ENCODE measurements around the gene EIF4E3. TPM values are rescaled to one million over a fixed set of nuclear protein-coding genes. Genes with fewer than 3 reads are reported as not detected.

EIF4E3 gene
- total RNA-seq, 3 donors from 2014 or later (not counting 1 experiment from before 2014, with no cell fraction given) = 44.9 to 52.2 (median 46.7) TPM

DNA sequence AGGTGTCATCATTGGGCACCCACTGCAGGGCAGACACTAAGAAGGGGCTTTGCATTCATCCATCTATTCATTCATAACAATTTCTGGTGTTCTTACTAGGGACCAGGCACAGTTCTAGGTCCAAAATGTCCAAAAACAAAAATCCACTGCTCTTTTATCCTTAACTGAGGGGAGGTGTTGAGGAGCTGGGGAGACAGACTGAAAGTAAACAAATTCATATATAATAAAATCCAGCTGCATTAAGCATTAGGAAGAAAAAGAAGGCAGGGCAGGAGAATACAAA is 1.1 kb downstream of the EIF4E3 start:
- TF ChIP-seq, protein P1, sequence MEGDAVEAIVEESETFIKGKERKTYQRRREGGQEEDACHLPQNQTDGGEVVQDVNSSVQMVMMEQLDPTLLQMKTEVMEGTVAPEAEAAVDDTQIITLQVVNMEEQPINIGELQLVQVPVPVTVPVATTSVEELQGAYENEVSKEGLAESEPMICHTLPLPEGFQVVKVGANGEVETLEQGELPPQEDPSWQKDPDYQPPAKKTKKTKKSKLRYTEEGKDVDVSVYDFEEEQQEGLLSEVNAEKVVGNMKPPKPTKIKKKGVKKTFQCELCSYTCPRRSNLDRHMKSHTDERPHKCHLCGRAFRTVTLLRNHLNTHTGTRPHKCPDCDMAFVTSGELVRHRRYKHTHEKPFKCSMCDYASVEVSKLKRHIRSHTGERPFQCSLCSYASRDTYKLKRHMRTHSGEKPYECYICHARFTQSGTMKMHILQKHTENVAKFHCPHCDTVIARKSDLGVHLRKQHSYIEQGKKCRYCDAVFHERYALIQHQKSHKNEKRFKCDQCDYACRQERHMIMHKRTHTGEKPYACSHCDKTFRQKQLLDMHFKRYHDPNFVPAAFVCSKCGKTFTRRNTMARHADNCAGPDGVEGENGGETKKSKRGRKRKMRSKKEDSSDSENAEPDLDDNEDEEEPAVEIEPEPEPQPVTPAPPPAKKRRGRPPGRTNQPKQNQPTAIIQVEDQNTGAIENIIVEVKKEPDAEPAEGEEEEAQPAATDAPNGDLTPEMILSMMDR (IDR thresholded peaks at IDR 0.05) = no peak
- Histone ChIP-seq H3K27ac (ENCODE audit: low read length) (peak overlapping the region; percentile 71), H3K4me1 (ENCODE audit: control insufficient read depth, insufficient read depth, low read length) (peaks cover 39% of the 10 kb centered on the region), H3K27me3 (ENCODE audit: control insufficient read depth, insufficient read depth, low read length) (no peaks in the 10 kb centered on the region), H3K4me3 (ENCODE audit: low read length) (peak overlapping the region; percentile 78), H3K9me3 (ENCODE audit: control insufficient read depth, insufficient read depth, low read length) (no peaks in the 10 kb centered on the region), H3K36me3 (ENCODE audit: control insufficient read depth, insufficient read depth, low read length) (no peaks in the 10 kb centered on the region)
- DNase-seq (no peak), ATAC-seq (no peak)
- H3K9me3 Mint-ChIP-seq = no peaks in the 10 kb centered on the region
- peaks cover 8% of the 10 kb centered on the region for H3K36me3 Mint-ChIP-seq
- H3K27me3 Mint-ChIP-seq (ENCODE audit: low read depth in 2 of 2) = no peaks in the 10 kb centered on the region
- intact Hi-C loops (cut with micrococcal nuclease) = loop anchor here (10.0 kb wide), 2 partner anchors 381 to 721 kb away; partner anchors contain the start of gene RYBP
- peak overlapping the region; percentile 100 for H3K4me3 Mint-ChIP-seq
- peak overlapping the region; percentile 95 to 97 for H3K27ac Mint-ChIP-seq
- H3K4me1 Mint-ChIP-seq = peaks cover 62 to 64% of the 10 kb centered on the region in 2 donors

DNA sequence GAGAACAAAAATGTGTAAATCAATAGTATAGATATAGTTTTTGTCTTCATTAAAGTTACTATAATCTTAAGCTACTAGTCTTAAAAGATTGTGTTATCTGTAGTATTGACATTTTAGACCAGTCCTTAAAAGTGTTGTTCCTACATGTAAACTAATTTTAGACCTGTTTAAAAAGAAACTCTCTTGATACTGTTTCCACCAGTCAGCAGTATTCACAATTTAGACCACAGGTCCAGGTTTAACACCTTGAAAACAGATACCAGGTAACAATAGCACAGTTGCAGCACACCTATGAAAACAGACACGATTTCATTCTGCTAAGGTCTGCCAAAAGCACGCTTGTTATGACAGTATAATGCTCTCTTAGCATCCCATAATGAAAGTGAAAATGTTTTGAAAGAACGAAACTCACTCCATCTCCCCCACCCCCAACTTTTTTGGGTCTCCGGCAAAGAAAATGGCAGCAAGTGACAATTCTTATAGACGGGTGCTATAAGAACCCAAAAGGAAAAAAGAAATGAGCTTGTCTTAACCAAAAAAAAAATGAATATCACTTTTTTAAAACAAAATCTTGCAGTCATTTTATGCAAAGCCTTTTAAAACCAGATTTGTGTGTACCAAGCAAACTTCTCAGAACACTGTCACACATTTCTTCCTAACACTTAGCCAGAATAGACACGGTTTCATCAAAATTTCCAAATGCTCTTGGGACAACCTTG is 1.6 kb downstream of the EIF4E3 start:
- Histone ChIP-seq H3K9me3 (ENCODE audit: control insufficient read depth, insufficient read depth, low read length) (no peaks in the 10 kb centered on the region), H3K4me1 (ENCODE audit: control insufficient read depth, insufficient read depth, low read length) (peaks cover 40% of the 10 kb centered on the region), H3K27ac (ENCODE audit: low read length) (peak overlapping the region; percentile 71), H3K4me3 (ENCODE audit: low read length) (peak overlapping the region; percentile 78), H3K27me3 (ENCODE audit: control insufficient read depth, insufficient read depth, low read length) (no peaks in the 10 kb centered on the region), H3K36me3 (ENCODE audit: control insufficient read depth, insufficient read depth, low read length) (no peaks in the 10 kb centered on the region)
- 0% methylated on average over 5 of the region's 6 CpGs for WGBS (ENCODE audit: insufficient coverage)
- TF ChIP-seq, protein P1 (IDR thresholded peaks at IDR 0.05) = no peak
- Mint-ChIP-seq H3K36me3 (peaks cover 8% of the 10 kb centered on the region), H3K4me1 (peaks cover 67 to 69% of the 10 kb centered on the region in 2 donors), H3K9me3 (no peaks in the 10 kb centered on the region), H3K27me3 (ENCODE audit: low read depth in 2 of 2) (no peaks in the 10 kb centered on the region), H3K4me3 (peak overlapping the region; percentile 100), H3K27ac (peak overlapping the region; percentile 95 to 97)
- ATAC-seq = peak; percentile 59 to 71 (median 63)
- peak; percentile 33 to 82 for DNase-seq
- intact Hi-C loops (cut with micrococcal nuclease) = loop anchor here (10.0 kb wide), 2 partner anchors 381 to 721 kb away; partner anchors contain the start of gene RYBP

DNA sequence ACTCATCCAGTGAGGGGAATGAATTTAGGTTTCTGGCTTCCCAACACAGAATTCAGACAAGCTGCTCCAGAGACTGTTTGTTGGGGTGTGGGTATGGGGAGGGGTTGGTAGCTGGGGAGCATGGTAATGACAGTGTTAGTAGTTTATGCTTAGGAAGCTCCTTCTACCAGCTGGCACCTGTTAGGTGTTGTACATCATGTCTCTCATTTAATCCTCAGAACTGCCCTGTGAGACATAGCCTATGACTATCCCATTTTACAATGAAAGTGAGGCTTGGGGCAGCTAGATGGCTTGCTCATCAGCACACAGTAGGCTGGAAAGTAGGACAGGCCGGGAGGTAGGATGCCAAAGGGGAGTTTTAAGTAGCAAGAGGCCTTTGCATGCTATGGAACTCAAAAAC is 2.5 kb downstream of the EIF4E3 start:
- intact Hi-C loops (cut with micrococcal nuclease) = loop anchor here (10.0 kb wide), 2 partner anchors 382 to 722 kb away; partner anchors contain the start of gene RYBP

More for the DNA sequence above, 2.5 kb downstream of the EIF4E3 start:
- no peaks in the 10 kb centered on the region for H3K27me3 ChIP-seq (ENCODE audit: control insufficient read depth, insufficient read depth, low read length)
- TF ChIP-seq, protein P1 (IDR thresholded peaks at IDR 0.05) = no peak
- no peaks in the 10 kb centered on the region for H3K36me3 ChIP-seq (ENCODE audit: control insufficient read depth, insufficient read depth, low read length)
- H3K4me1 ChIP-seq (ENCODE audit: control insufficient read depth, insufficient read depth, low read length) = peaks cover 41% of the 10 kb centered on the region
- WGBS (ENCODE audit: insufficient coverage) = 83% methylated on average over 1 of the region's 1 CpG
- ATAC-seq = no peak
- Mint-ChIP-seq H3K27me3 (ENCODE audit: low read depth in 2 of 2) (no peaks in the 10 kb centered on the region), H3K9me3 (no peaks in the 10 kb centered on the region), H3K4me3 (peak overlapping the region; percentile 100), H3K27ac (peak overlapping the region; percentile 95 to 97), H3K36me3 (peaks cover 8% of the 10 kb centered on the region), H3K4me1 (peaks cover 76 to 79% of the 10 kb centered on the region in 2 donors)
- DNase-seq = no peak
- H3K27ac ChIP-seq (ENCODE audit: low read length) = peak overlapping the region; percentile 71
- H3K4me3 ChIP-seq (ENCODE audit: low read length) = no peak overlapping the region
- H3K9me3 ChIP-seq (ENCODE audit: control insufficient read depth, insufficient read depth, low read length) = no peaks in the 10 kb centered on the region

Data from natural killer cell (primary cell).